Measurements from ENCODE around the gene BLTP2.
"Not testable (repeated sequence)": the region's sequence is repeated elsewhere in the genome, so short reads cannot be mapped to it uniquely, and the experiment has no call there.

BLTP2 gene

DNA sequence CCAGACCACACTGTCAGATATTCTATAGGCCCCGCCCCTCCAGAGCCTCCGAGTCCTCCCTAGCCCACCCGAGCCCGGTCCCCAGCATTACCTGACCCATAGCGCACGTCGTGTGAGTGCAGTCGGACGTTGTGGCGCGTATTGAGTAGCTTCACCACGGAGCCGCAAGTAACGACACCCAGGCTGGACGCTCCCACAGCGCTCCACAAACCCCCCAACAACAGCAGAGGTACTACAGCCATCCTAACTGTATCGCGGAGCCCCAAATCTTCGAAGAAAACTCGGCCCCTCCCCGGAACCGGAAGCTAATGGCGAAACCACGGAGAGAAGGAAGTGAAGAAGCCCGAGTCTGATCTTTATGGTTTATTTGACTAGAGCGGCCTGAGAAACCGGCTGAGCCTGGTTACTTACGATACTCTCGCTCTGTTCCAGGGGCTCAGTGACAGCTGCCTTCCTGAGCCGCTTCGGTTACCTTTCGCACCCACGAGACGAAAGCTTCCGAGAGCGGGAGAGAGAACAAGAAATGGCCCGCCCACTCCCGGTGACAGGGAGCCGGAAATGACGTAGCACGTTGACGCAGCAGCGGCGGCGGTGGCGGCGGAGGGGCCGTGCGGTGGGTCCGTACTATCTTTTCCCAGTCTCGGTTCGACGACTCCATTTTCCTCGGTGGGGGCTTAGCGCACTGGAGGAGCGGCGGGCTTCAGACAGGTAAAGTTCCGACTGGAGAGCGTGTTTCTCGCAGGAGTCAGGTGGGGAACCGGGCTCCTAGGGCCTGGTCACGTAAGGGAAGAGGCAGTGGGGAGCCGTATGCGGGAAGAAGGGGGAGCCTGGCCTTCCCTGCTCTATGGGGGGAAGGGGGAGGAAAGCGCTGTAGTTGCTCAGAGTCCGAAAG is 16.9 kb upstream of the BLTP2 start, which contains the start of the genes SDF2 and SUPT6H:
SDF2 (minus strand) TSS at position 272 of the 892 bp plus-strand sequence; CDS start at position 242, 30 bp downstream.
SUPT6H (plus strand) TSS at position 571 of the 892 bp plus-strand sequence. CDS start 11,197 bp downstream, outside the sequence.
- Mint-ChIP-seq H3K4me3 (peak within 1 kb of the TSS; percentile 100), H3K27me3 (no peaks in the 10 kb centered on the region), H3K27ac (peak within 1 kb of the TSS; percentile 100), H3K36me3 (ENCODE audit: low read depth) (peaks cover 59% of the 10 kb centered on the region), H3K4me1 (ENCODE audit: low read depth) (peaks cover 54% of the 10 kb centered on the region), H3K9me3 (no peaks in the 10 kb centered on the region)

DNA sequence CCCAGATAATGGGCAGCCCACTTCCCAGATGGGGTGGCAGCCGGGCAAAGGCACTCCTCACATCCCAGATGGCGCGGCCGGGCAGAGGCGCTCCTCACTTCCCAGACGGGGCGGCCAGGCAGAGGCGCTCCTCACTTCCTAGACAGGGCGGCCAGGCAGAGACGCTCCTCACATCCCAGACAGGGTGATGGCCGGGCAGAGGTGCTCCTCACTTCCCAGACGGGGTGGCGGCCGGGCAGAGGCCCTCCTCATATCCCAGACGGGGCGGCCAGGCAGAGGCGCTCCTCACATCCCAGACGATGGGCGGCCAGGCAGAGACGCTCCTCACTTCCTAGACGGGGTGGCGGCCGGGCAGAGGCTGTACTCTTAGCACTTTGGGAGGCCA is 14.5 kb upstream of the BLTP2 start:
- not testable (repeated sequence) for H3K27ac Mint-ChIP-seq, H3K4me3 Mint-ChIP-seq, H3K27me3 Mint-ChIP-seq, H3K9me3 Mint-ChIP-seq
- Mint-ChIP-seq H3K36me3 (ENCODE audit: low read depth) (peaks cover 55% of the 10 kb centered on the region), H3K4me1 (ENCODE audit: low read depth) (peaks cover 46% of the 10 kb centered on the region)

DNA sequence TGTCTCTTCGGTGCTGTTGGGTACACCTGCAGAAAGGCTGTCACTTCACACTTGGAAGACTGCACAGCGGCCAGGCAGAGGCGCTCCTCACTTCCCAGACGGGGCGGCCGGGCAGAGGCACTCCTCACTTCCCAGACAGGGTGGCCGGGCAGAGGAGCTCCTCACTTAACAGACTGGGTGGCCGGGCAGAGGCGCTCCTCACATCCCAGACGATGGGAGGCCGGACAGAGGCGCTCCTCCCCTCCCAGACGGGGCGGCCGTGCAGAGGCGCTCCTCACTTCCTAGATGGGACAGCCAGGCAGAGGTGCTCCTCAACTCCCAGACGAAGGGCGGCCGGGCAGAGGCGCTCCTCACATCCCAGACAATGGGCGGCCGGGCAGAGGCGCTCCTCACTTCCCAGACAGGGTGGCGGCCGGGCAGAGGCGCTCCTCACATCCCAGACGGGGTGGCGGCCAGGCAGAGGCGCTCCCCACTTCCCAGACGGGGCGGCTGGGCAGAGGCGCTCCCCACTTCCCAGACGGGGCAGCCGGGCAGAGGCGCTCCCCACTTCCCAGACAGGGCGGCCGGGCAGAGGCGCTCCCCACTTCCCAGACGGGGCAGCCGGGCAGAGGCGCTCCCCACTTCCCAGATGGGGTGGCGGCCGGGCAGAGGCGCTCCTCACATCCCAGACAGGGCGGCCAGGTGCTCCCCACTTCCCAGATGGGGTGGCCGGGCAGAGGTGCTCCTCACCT is 14.0 kb upstream of the BLTP2 start:
- Mint-ChIP-seq H3K4me1 (ENCODE audit: low read depth) (peaks cover 40% of the 10 kb centered on the region), H3K36me3 (ENCODE audit: low read depth) (peaks cover 54% of the 10 kb centered on the region)
- not testable (repeated sequence) for H3K4me3 Mint-ChIP-seq, H3K27me3 Mint-ChIP-seq, H3K9me3 Mint-ChIP-seq, H3K27ac Mint-ChIP-seq

DNA sequence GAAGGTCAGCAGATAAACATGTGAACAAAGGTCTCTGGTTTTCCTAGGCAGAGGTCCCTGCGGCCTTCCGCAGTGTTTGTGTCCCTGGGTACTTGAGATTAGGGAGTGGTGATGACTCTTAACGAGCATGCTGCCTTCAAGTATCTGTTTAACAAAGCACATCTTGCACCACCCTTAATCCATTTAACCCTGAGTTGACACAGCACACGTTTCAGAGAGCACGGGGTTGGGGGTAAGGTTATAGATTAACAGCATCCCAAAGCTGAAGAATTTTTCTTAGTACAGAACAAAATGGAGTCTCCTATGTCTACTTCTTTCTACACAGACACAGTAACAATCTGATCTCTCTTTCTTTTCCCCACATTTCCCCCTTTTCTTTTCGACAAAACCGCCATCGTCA is 13.4 kb upstream of the BLTP2 start:
- H3K36me3 Mint-ChIP-seq (ENCODE audit: low read depth): peaks cover 48% of the 10 kb centered on the region
- H3K27ac Mint-ChIP-seq, H3K9me3 Mint-ChIP-seq, H3K4me3 Mint-ChIP-seq, H3K27me3 Mint-ChIP-seq: not testable (repeated sequence)
- H3K4me1 Mint-ChIP-seq (ENCODE audit: low read depth): peaks cover 34% of the 10 kb centered on the region

DNA sequence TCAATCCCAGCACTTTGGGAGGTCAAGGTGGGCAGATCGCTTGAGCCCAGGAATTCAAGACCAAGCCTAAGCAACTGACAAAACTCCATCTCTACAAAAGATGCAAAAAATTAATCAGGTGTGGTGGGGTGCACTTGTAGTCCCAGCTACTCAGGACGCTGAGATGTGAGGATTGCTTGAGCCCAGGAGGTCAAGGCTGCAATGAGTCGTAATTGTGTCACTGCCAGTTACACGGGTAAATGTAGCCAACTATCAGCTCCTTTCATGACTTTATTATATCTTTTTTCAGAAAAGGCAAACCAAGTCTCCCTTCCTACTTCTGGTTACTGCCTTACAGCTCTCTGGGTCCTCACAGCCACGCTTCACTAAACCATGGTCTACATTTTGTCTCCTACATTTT is 12.8 kb upstream of the BLTP2 start:
- Mint-ChIP-seq H3K4me1 (ENCODE audit: low read depth) (peaks cover 29% of the 10 kb centered on the region), H3K27ac (no peak overlapping the region), H3K27me3 (no peaks in the 10 kb centered on the region), H3K36me3 (ENCODE audit: low read depth) (peaks cover 43% of the 10 kb centered on the region), H3K9me3 (no peaks in the 10 kb centered on the region), H3K4me3 (no peak overlapping the region)

DNA sequence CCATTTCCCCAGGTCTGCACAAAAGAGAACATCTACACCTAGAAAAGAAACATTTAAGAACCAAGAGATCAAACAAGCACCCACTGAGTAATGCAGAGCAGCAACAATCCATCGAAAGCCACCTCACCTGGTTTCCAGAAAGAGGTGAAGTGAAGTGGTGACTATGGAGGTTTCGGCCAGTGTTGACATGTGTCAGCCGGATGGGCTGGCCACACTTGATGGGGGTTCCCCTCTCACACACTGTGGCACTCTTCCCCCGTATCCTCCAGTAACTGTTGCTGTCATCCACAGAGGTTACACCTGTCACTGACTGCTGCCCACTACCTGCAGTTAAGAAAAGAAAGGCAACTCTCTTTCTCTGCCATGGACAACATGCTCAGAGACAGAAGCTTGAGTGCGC is 10.2 kb upstream of the BLTP2 start:
- peak overlapping the region; percentile 20 for H3K27ac Mint-ChIP-seq
- no peaks in the 10 kb centered on the region for H3K27me3 Mint-ChIP-seq
- H3K4me3 Mint-ChIP-seq: no peak overlapping the region
- peaks cover 12% of the 10 kb centered on the region for H3K4me1 Mint-ChIP-seq (ENCODE audit: low read depth)
- peaks cover 33% of the 10 kb centered on the region for H3K36me3 Mint-ChIP-seq (ENCODE audit: low read depth)
- H3K9me3 Mint-ChIP-seq: no peaks in the 10 kb centered on the region

DNA sequence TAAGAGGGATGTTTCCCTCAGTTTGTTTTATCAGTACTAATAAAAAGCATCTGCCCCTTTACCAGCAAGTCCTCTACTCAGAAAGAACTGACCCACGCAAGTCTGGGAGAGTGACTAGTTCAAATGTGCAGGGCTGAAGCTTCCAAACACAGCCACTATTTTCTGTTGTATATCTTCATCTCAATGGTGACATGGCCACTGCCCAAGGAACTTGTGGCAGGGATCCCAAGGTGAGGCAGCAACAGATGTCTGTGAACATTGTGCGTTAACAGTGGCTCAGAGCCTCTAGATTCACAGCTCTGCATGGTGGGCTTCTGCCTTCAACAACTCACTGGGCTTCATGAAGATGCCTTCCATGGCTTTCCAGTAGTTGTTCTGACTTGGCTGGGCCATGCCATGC is 3.7 kb upstream of the BLTP2 start:
- H3K27ac Mint-ChIP-seq: no peak overlapping the region
- peaks cover 26% of the 10 kb centered on the region for H3K4me1 Mint-ChIP-seq (ENCODE audit: low read depth)
- no peak overlapping the region for H3K4me3 Mint-ChIP-seq
- no peaks in the 10 kb centered on the region for H3K27me3 Mint-ChIP-seq
- no peaks in the 10 kb centered on the region for H3K9me3 Mint-ChIP-seq
- peaks cover 25% of the 10 kb centered on the region for H3K36me3 Mint-ChIP-seq (ENCODE audit: low read depth)

DNA sequence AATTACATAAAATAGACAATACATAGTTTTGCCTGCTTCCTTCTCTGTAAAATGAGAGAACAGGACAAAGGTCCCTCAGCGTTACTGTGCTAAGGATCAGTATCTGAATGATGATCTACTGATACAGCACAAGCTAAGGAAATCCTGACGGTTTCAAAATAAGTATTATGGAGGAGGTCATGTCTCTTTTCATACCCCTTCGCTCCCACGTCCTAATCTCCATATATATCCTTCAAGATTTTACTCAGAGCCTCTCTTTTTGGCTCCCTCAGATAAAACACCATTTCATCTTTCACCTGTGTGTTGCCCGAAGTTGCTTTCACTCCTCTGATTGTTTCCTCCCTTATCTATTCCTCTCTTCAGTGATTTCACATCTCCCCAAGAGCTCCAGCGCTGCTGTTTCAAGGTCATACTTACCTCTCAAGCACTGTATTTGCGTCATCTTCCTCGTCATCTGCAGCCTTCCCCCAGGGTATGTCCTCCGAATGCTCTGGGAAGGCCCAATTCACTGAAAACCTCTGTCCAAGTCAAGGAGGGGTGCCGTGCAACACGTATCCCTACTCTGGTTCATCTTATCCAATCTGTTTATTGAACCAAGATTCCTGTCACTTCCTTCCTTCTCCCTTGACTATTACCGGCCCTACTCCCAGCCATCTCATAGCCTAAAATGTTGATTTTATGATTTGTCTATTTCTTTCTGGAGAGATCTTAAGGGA is 1.2 kb upstream of the BLTP2 start:
- H3K27me3 Mint-ChIP-seq: no peaks in the 10 kb centered on the region
- peaks cover 38% of the 10 kb centered on the region for H3K4me1 Mint-ChIP-seq (ENCODE audit: low read depth)
- peak overlapping the region; percentile 78 for H3K27ac Mint-ChIP-seq

DNA sequence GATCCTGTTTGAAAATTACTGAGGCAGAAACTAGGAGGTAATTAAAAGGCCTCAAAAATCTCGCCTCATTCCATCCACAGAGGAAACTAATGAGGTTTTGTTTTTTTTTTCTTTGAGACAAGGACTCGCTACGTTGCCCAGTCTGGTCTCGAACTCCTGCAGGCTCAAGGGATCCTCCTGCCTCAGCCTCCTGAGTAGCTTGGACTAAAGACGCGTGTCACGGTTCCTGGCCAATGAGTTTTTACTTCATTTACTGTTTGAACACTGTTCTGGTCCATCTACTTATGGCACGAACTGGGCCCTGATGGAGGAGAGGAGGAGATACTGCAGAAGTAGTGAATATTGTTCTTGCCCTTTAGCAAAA is 600 bp upstream of the BLTP2 start:
- peaks cover 38% of the 10 kb centered on the region for H3K4me1 Mint-ChIP-seq (ENCODE audit: low read depth)
- H3K27me3 Mint-ChIP-seq: no peaks in the 10 kb centered on the region
- peak overlapping the region; percentile 97 for H3K4me3 Mint-ChIP-seq
- H3K9me3 Mint-ChIP-seq: no peaks in the 10 kb centered on the region
- peaks cover 54% of the 10 kb centered on the region for H3K36me3 Mint-ChIP-seq (ENCODE audit: low read depth)
- peak overlapping the region; percentile 78 for H3K27ac Mint-ChIP-seq

More for the DNA sequence above, 1.2 kb upstream of the BLTP2 start:
- H3K4me3 Mint-ChIP-seq: peak overlapping the region; percentile 97
- H3K9me3 Mint-ChIP-seq: no peaks in the 10 kb centered on the region
- peaks cover 47% of the 10 kb centered on the region for H3K36me3 Mint-ChIP-seq (ENCODE audit: low read depth)

DNA sequence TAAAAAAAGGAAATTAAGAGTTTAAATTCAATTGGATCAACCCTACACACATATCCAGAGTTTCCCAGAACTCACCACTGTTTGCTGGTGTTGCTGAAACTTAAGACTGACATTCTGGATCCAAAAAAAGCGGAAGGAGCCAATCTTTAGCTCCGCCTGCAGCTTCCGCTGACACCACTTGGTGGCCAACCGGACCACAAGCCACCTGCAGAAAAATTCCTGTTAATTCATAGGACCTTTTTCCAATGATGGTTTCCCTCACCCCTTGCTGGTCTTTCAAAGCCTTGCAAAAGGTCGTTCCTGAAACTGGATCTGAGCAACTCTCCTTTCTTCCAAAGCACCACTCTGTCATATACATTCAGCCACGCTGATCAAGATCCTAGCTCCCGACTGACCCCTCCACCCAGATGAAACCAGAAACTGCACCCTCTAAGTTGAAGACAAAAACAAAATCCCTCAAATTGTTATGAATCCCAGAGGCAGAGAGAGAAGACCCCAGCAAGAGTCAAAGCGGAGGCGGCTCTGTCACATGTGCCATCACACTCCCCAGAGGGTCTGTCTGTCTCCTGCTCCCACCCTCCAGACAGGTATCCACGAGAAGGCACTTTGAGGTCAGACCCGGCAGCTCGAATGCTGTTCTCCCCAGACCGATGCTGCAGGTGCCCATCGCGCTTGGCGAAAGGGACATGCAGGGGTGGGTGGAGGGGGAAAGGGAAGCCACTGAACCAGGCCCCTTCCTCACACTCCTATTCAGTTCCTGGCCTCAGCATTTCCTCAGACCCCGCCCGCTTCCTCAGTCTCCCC is 773 bp downstream of the BLTP2 start:
- Mint-ChIP-seq H3K4me3 (peak overlapping the region; percentile 97), H3K27me3 (no peaks in the 10 kb centered on the region)

DNA sequence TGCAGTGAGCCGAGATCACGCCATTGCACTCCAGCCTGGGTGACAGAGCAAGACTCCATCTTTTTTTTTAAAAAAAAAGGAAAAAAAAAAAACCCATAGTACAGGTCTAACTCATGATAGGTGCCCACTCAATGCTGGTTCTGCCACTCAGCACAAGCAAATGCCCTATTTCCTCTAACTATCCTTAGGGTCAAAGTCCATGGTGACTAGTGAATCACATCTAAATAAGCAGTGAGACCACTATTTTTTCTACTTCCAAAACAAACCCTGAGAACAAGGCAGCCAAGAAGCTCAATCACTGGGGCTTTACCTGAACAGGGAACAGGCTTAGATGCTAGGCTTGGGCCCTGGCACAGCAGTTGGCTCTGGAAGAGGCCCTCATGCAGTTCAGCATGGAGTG is 3.4 kb downstream of the BLTP2 start:
- Mint-ChIP-seq H3K4me3 (no peak overlapping the region), H3K36me3 (ENCODE audit: low read depth) (peaks cover 69% of the 10 kb centered on the region)

More for the DNA sequence above, 773 bp downstream of the BLTP2 start:
- H3K36me3 Mint-ChIP-seq (ENCODE audit: low read depth): peaks cover 64% of the 10 kb centered on the region
- peak overlapping the region; percentile 94 for H3K27ac Mint-ChIP-seq
- no peaks in the 10 kb centered on the region for H3K9me3 Mint-ChIP-seq
- H3K4me1 Mint-ChIP-seq (ENCODE audit: low read depth): peaks cover 45% of the 10 kb centered on the region

DNA sequence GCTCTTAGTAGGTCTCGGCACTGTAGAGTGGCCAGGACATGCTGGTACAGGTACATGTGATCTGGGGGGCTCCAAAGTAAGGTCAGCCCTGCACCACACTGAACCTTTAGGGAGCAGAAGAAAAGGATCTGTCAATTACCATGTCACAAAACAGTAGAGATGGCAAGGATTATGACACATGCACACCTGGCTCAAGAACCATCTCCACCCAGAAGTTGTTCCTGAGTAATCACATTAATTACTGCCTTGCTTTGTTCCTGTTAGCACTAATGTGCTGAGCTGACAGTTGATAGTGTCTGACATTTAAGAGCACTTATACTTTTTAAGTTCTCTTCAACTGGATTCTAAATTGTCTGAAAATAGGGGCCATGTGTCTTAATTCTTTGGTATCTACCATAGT is 9.5 kb downstream of the BLTP2 start:
- Mint-ChIP-seq H3K4me3 (no peak overlapping the region), H3K4me1 (ENCODE audit: low read depth) (peaks cover 14% of the 10 kb centered on the region), H3K27ac (no peak overlapping the region), H3K27me3 (no peaks in the 10 kb centered on the region), H3K9me3 (no peaks in the 10 kb centered on the region), H3K36me3 (ENCODE audit: low read depth) (peaks cover 89% of the 10 kb centered on the region)

More for the DNA sequence above, 3.4 kb downstream of the BLTP2 start:
- no peaks in the 10 kb centered on the region for H3K27me3 Mint-ChIP-seq
- no peak overlapping the region for H3K27ac Mint-ChIP-seq
- peaks cover 43% of the 10 kb centered on the region for H3K4me1 Mint-ChIP-seq (ENCODE audit: low read depth)
- no peaks in the 10 kb centered on the region for H3K9me3 Mint-ChIP-seq

DNA sequence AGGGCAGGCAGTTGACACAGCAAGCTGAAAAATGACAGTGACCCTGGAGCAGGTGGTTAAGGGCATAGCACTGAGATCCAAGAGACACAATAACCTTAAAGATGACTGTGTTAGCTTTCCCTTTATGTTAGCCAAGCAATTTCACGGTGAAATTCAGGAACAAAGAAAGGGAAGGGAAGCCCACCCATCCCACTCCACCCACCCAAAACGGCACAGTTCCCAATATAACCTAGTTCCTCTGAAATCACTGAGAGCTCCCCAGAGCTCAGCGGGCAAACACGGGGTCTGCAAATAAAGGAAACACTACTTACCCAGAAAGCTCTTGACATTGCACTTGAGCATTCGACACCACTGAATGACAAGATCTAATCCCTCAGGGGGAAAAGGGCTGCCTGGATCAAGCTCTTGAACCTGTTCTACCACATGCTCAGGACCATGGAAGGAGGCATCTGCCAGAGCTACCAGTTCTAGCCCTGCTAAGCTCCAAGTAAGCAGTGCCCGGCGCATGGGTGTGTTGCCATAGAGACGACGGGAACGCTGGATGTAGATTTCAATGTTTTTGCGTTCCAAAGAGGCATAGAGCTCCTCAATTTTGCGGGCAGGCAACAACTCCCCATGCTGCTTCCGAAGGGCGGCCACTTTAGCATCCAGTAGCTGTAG is 10.6 kb downstream of the BLTP2 start:
- Mint-ChIP-seq H3K4me1 (ENCODE audit: low read depth) (peaks cover 8% of the 10 kb centered on the region), H3K27me3 (no peaks in the 10 kb centered on the region), H3K9me3 (no peaks in the 10 kb centered on the region), H3K4me3 (no peak overlapping the region), H3K36me3 (ENCODE audit: low read depth) (peaks cover 80% of the 10 kb centered on the region), H3K27ac (no peak overlapping the region)

DNA sequence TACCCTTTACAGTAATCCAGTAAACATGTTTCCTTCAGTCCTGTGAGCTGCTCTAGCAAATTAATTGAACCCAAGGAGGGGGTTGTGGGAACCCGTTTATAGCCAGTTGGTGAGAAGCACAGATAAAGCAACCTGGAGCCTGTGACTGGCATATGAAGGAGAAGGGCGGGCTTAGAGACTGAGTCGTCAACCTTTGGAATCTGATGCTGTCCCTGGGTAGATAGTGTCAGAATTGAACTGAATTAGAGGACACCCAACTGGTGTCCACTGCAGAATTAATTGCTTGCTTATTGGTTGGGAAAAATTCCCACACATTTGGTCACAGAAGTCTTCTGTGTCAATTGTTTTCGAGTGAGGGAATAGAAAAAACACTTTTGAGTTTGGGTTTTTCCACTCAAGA is 18.1 kb downstream of the BLTP2 start:
- H3K4me3 Mint-ChIP-seq: no peak overlapping the region
- peak overlapping the region; percentile 76 for H3K27ac Mint-ChIP-seq
- no peaks in the 10 kb centered on the region for H3K9me3 Mint-ChIP-seq
- H3K36me3 Mint-ChIP-seq (ENCODE audit: low read depth): peaks cover 70% of the 10 kb centered on the region
- H3K4me1 Mint-ChIP-seq (ENCODE audit: low read depth): peaks cover 7% of the 10 kb centered on the region
- no peaks in the 10 kb centered on the region for H3K27me3 Mint-ChIP-seq
